Epithelial cell of prostate (primary cell): ENCODE measurements around the gene GMPS.
"Not testable (repeated sequence)": the region's sequence is repeated elsewhere in the genome, so short reads cannot be mapped to it uniquely, and the experiment has no call there.

Experiments
- DNase-seq: peaks from one replicate; pipeline ENCODE4 v3.0.0-alpha.2; 2011; ENCODE audit warnings: low read depth, low spot score
- H3K27ac ChIP-seq: fragments of 450-650 bp; 2 replicates; pipeline ENCODE4 v1.5.1; 2017; ENCODE audit warnings: mild to moderate bottlenecking

Gene GMPS

GRCh38 chr3:155934230-155934629 is 63.8 kb downstream of the GMPS start:
- DNase-seq, result no peak
- no peak overlapping the region for H3K27ac ChIP-seq

GRCh38 chr3:155938409-155938808 is 68.0 kb downstream of the GMPS start:
- no peak overlapping the region for H3K27ac ChIP-seq
- no peak for DNase-seq

- no peak for DNase-seq
Observed at GRCh38 chr3:155941354-155941753, 70.9 kb downstream of the GMPS start.

GRCh38 chr3:155944081-155944480 is 73.6 kb downstream of the GMPS start:
- no peak overlapping the region for H3K27ac ChIP-seq
- no peak for DNase-seq

More at GRCh38 chr3:155941354-155941753, 70.9 kb downstream of the GMPS start:
- H3K27ac ChIP-seq, result no peak overlapping the region

- DNase-seq, result peak; percentile 20
Observed at GRCh38 chr3:155946178-155946577, 75.7 kb downstream of the GMPS start.

GRCh38 chr3:155948476-155948875 is 78.0 kb downstream of the GMPS start:
- no peak for DNase-seq
- no peak overlapping the region for H3K27ac ChIP-seq

More at GRCh38 chr3:155946178-155946577, 75.7 kb downstream of the GMPS start:
- H3K27ac ChIP-seq, result no peak overlapping the region

- H3K27ac ChIP-seq, result no peak overlapping the region
- DNase-seq, result no peak
Observed at GRCh38 chr3:155949453-155950217, 79.2 kb downstream of the GMPS start.

- DNase-seq, result no peak
- no peak overlapping the region for H3K27ac ChIP-seq
Observed at GRCh38 chr3:155956508-155957411, 86.3 kb downstream of the GMPS start.

- DNase-seq, result no peak
- H3K27ac ChIP-seq, result no peak overlapping the region
Observed at GRCh38 chr3:155957412-155957880, 87.0 kb downstream of the GMPS start.

- no peak for DNase-seq
- no peak overlapping the region for H3K27ac ChIP-seq
Observed at GRCh38 chr3:155958676-155959075, 88.2 kb downstream of the GMPS start.

GRCh38 chr3:155960060-155960459 is 89.6 kb downstream of the GMPS start:
- no peak overlapping the region for H3K27ac ChIP-seq
- no peak for DNase-seq

- H3K27ac ChIP-seq, DNase-seq: not testable (repeated sequence)
Observed at GRCh38 chr3:155961044-155961443, 90.6 kb downstream of the GMPS start.

GRCh38 chr3:155963570-155963969 is 93.1 kb downstream of the GMPS start:
- no peak overlapping the region for H3K27ac ChIP-seq

GRCh38 chr3:155970398-155970797 is 99.9 kb downstream of the GMPS start:
- DNase-seq, result no peak
- H3K27ac ChIP-seq, result no peak overlapping the region

More at GRCh38 chr3:155963570-155963969, 93.1 kb downstream of the GMPS start:
- DNase-seq, result no peak

- H3K27ac ChIP-seq, result no peak overlapping the region
- DNase-seq, result no peak
Observed at GRCh38 chr3:155972885-155973584, 102.6 kb downstream of the GMPS start.

GRCh38 chr3:155978324-155978723 is 107.9 kb downstream of the GMPS start:
- no peak for DNase-seq
- H3K27ac ChIP-seq, result no peak overlapping the region

- H3K27ac ChIP-seq, result no peak overlapping the region
- no peak for DNase-seq
Observed at GRCh38 chr3:155979746-155980145, 109.3 kb downstream of the GMPS start.

GRCh38 chr3:155981669-155982068 is 111.2 kb downstream of the GMPS start:
- DNase-seq, result no peak
- no peak overlapping the region for H3K27ac ChIP-seq

GRCh38 chr3:155983834-155984474 is 113.5 kb downstream of the GMPS start:
- no peak for DNase-seq
- H3K27ac ChIP-seq, result no peak overlapping the region
